HG03108 (cell line): ENCODE results near the gene PELO.
A peak's percentile ranks its signal among the peaks of the same experiment; 100 is the strongest.
"Not testable (repeated sequence)": the region's sequence is repeated elsewhere in the genome, so short reads cannot be mapped to it uniquely, and the experiment has no call there.

ENCODE experiments used
- ATAC-seq: cut with Tn5 transposase; IDR thresholded peaks from one replicate; pipeline ENCODE4 v1.9.1; 2021; ENCODE audit warnings: moderate library complexity; ENCODE audit not compliant: unreplicated experiment

Gene PELO

DNA sequence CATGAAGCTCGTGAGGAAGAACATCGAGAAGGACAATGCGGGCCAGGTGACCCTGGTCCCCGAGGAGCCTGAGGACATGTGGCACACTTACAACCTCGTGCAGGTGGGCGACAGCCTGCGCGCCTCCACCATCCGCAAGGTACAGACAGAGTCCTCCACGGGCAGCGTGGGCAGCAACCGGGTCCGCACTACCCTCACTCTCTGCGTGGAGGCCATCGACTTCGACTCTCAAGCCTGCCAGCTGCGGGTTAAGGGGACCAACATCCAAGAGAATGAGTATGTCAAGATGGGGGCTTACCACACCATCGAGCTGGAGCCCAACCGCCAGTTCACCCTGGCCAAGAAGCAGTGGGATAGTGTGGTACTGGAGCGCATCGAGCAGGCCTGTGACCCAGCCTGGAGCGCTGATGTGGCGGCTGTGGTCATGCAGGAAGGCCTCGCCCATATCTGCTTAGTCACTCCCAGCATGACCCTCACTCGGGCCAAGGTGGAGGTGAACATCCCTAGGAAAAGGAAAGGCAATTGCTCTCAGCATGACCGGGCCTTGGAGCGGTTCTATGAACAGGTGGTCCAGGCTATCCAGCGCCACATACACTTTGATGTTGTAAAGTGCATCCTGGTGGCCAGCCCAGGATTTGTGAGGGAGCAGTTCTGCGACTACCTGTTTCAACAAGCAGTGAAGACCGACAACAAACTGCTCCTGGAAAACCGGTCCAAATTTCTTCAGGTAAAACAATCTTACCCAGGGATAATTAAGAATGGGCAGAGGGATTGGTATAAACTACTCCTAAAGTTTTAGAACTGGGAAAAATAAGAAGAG lies 12.9 kb downstream of the PELO start:
- peak; percentile 34 for ATAC-seq

DNA sequence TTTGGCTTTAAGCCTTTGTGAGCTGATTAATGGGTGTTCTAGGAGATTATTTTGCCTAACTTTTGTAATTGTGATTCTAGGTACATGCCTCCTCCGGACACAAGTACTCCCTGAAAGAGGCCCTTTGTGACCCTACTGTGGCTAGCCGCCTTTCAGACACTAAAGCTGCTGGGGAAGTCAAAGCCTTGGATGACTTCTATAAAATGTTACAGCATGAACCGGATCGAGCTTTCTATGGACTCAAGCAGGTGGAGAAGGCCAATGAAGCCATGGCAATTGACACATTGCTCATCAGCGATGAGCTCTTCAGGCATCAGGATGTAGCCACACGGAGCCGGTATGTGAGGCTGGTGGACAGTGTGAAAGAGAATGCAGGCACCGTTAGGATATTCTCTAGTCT lies 13.6 kb downstream of the PELO start:
- no peak for ATAC-seq

DNA sequence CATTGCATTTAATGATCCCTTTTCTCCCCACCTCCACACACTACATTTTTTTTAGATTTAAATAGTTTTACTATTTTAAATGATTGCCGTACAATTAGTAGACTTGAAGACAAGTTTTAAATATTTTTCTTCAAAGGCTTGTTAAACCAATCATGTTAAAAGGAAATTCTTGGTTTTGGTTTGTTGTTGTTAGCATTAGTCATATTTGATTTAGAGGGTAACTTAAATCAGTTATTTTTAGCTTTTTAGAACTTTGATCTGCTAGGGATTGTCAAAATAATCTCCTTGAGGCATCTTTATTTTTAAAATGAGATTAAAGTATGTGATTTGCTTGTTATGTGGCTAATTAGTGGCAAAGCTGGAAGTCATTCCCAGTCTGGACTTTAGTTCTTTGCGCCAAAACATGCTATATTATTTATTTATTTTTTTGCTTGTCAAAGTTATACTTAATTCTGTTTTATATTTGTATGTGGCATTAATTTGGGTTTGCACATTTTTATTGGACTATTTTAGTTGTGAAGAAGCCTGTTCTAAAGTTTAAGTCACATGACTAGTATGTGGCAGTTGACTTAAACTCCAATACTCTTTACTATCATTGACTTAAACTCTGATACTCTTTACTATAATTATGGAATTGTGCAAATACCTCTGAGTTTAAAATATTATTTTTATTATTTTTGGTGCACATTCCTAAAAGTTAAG lies 14.7 kb downstream of the PELO start:
- no peak for ATAC-seq

DNA sequence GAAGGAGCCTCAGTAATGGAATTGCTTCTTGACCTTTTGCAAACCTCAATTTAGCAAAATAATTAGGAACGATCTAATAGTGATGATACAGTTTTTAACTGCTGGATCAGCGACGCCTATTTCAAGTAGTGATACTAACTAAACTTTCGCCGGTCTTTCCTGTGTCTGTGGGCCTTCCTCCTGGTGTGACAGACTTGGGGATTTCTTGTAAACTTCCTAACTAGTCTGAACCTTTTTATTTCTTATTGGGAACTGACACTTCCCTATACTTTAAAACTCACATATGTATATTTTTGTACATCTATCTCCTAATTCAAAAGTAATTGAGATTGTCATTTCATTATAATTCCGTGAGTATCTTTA lies 15.2 kb downstream of the PELO start:
- ATAC-seq, result no peak

DNA sequence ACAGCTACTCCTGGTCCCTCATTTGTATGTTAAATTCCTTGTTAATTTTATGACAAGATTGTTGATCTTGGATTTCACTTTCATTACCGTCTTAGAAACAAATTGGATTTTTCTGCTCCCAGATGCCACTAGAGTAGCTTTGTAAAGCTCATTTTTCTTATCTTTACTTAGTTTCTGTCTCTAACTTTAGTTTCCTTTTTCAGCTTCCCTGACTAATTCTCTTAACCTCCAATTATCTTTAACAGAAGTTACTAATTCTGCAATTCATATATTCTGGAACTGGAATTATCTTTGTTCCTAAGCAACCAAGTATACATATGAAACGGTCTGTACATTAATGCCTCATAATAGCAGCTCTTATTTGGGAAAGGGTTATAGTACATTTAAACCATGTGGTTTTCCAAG lies 16.7 kb downstream of the PELO start:
- ATAC-seq, result no peak

DNA sequence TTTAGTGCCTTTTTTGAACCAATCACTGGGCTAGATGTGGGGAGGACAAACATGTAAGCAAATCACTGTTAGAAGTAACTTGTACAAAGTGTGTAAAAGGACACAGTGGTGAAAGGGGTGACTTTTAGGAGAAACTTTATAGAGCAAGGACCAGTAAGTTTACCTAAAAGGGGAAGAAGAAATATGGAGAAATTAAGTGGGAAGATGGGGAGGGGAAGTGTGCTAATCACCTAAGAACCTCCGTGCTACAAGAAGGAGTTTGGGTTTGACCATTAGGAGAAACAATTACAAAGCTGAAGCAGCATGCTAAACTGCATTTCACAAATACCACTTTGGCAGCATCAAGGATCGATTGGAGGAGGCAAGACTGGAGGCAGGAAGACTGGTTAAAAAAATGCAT lies 17.3 kb downstream of the PELO start:
- ATAC-seq, result no peak

DNA sequence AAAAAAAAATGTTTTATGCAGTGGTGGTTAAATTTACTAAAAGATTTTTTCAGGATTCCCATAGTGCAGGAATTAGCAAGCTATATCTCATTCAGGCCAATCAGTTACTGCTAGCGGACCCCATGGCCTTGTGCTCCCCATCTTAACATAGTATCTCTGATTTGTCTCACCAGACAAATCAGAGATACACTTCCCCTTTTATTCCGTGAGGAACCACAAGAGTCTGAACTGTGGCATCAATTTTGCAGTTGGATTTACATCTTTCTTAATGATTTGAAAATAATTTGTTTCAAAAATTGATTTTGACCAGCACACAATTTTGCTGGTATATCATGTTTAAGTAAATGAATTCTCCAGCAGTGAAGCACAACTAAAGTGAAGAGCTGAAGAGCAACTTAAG lies 17.9 kb downstream of the PELO start:
- ATAC-seq, result no peak

DNA sequence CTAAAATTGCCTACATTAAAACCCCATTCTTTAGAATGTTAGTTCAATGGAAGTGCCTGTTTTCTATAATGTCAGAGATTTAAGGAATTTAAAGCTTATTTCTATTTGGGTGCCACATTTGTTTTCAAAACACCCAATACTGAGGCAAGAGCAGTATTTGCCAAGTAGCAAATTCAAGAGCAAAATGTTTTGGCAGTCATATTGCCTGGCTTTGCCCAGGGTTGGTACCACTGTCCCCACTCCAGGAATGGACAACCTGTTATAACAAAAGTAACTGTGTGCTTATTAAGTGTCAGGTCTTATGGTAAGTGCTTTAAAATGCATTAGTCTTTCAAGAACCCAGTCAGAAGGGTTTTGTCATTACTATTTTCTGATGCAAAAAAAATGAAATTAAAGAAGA lies 19.3 kb downstream of the PELO start:
- ATAC-seq, result no peak

DNA sequence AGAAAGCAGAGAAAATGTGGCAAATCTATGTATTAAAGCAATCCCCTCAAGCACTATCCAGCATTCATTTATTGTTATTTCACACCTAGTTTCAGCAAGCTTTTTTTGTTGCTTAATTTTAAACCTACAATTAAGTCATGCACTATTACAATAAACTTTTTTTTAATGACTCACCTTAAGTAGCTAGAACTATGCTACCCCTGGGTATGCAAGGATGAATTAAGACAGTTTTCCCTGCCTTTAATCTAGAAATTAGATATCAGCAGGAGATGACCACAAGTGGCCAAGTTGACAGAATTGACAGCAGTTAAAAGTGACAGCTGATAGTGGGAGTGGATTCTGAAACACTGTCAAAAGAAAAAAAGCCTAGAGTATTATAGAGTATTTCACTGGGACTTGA lies 20.0 kb downstream of the PELO start:
- no peak for ATAC-seq

DNA sequence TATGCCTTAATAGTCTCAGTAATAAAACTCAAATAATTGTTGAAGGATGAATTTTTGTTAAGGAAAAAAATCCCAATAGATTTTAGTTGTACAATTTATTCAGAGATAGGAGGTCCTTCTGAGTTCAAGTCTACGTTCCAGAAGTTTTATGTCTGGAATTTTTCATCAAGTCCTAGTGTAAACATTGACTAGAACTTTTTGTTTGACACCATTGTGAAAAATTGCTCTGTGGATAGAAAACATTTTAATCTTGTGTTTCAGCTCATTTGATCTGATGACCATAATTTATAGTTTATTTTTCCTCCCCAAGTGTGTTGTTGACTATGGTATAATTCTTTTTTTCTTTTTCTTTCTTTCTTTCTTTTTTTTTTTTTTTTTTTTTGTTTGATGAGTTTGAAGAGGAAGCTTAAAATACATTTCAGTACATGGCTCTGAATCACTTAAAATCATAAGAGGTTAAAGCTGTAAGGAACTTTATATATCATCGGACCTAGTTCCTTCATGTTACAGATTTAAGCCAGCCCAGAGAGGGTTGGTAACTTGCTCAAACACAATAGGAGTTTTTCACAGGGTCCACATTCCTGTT lies 20.7 kb downstream of the PELO start:
- no peak for ATAC-seq

DNA sequence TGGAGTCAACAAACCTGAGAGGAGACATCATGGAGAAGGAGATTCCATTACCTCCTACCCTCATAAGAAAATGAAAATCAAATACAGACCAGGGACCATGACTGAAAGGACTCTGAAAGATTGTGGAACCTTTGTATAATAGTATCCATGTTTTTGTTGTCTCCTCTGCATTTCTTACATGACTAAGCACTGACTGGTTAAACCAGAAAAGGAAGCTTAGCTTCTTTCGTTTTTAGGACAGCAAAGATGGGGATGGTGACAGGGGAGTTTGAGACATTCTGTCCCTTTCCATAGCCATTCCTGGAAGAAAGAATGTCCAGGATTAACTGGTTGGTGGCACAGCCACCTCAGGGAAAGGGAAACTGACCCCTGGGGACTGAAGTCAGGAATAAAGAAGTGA lies 22.2 kb downstream of the PELO start:
- ATAC-seq, result no peak

DNA sequence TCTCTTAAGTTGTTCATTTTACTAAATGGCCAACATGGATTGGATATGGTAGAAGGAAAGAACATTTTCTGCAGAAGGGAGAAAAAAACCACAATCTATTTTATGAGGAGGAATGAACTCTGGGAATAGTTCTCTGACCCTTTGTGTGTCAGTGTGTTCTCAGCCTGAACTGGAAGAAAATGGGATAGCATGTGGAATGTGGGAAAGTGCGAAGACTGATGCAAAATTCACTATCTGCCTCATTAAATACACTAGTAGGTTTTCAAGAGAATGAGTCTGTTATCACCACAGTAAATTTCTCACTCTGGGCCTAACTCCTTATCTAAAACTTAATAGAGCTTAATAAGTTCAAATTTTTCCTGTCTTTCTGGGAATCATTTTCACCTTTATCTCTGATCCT lies 22.7 kb downstream of the PELO start:
- no peak for ATAC-seq

DNA sequence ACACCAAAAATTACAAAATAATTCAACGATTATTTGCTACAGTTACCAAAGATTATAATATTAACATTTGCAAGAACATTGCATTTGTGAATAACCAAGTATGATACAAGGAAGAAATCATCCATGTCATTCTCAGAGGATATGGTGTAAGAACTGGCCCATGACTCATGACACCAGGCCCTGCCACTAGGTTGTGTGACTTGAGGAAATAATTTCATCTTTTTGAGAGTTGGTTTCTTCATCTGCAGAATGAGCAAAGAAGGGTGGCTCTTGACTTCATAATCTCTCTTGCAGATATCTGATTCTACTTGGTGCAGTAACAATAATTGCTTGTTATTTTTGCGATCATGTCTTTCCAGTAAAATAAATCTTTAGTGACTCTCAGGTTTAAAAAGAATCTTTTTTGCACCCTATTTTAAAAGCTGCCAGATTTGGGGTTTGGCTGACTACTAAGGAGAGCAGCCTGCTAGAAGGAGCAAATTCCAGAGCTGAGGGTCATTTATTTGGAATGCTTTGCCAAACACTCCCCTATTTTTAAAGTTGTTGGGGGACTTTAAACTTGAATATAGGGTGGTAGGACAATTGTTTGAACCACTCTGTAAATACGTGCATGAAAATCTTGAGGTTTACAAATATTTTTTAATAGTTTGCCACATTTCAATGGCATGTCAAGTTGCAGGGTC lies 23.5 kb downstream of the PELO start:
- ATAC-seq, result no peak

DNA sequence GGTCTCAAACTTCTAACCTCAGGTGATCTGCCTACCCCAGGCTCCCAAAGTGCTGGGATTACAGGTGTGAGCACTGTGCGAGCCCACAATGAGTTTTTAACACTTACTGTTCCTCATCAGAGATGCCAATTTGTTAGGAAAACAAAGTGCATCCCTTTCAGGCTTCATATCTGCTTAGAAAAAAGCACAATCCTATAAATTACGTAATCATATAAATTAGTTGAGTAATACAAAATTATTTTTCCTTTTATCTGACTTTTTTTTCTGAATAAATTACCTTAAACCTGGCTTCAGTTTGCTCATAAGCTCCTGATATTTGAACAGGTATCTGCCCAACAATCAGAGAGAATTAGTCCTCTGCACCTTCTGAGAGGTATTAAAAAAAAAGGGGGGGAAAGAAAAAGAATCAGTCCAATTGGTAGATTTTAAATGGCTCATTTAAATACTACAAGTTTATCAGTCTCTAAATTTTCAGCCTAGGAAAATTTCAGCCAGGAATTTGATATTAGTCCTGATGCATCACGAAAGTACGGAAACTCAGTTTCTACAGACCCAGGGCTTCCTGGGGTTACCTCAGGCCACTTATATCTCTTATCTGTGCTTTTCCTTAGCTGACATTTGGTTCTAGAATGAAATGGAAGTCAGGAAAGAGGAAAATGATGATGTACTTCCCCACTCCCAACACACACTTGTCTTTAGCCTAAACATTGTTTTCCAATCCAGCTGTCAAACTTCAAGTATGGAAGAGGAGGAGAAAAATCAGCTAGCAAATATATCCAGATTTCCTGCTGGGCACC lies 26.8 kb downstream of the PELO start:
- ATAC-seq, result no peak

DNA sequence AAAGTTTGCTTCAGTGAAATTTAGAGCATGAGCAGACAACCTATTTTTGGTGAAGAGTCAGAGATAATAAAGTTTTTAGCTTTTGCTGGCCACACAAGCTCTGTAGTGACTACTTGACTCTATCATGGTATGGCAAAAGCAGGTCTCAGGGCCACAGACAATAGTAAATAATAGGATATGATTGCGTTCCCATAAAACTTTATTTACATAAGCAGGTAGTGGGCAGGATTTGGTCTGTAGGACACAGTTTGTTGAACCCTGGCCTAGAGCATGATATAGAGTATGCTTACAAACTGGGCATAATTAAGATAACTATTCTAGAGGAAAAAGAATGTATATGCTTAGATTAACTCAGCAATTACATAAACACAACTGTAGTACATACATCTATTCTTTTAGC lies 30.1 kb downstream of the PELO start:
- ATAC-seq, result no peak

DNA sequence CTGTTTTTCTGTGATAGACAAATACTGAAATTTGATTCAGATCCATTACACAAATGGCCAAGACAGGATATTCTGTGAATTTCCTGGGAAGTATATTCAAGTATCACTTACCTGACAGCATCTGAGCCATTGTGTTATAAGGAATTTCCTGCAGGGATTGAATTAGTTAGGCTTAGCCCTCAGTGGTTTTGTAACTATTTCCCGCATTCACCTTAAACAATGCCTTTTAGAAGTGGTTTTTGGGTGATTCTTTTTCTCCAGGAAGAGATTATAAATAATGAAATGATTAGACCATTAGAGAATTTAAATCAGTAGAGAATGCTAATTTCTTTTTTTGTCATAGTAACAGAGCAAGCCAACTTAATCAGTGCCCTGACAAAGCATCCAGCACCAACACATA lies 30.6 kb downstream of the PELO start:
- no peak for ATAC-seq

DNA sequence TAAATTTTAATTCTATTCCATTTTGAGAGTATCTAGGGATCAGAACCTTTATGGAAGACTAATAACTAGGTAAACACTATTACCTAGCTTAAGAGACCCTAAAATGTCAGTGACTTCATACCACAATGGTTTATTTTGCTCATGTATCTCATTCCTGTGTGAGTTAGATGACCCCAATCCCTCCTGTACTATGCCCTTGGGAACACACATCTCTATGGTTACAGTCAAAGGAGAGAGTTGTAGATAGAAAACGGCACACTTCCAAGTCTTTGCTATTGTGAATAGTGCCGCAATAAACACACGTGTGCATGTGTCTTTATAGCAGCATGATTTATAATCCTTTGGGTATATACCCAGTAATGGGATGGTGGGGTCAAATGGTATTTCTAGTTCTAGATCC lies 31.1 kb downstream of the PELO start:
- not testable (repeated sequence) for ATAC-seq

DNA sequence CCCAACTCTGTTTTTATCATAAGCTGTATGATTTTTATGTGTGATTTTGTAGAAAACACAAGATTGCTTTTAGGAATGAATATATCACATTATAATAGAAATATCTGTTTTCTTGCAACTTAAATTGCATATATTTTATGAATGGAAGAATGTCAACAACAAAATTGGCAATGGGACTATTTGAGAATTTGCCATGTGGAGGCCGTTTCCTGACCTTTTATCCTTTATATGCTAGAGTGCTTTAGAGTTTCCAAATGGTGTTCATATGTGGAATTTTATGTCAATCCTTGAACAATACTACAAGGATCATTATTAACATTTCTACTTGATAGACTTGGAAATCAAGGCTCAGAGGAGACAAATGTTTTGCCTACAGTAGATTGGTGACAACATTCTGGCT lies 34.2 kb downstream of the PELO start:
- ATAC-seq, result no peak

DNA sequence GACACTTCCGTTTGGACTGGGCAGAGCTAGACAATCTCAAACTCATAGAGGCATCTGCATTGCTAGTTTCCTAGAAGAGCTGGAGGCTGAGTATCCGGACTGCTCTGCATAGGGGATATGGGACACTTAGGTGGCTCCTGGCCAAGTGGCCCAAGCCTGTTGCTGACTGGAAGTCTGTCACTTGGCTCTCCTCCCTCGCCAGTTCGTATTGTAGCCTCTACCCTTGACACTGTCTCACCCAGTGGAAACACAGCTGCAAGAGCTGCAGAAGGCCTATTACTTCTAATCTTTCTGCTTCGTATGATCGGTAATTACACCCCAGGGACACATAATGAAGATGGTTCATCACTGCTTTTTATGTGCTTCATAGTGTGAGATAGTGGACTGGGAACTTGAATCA lies 34.7 kb downstream of the PELO start:
- no peak for ATAC-seq

DNA sequence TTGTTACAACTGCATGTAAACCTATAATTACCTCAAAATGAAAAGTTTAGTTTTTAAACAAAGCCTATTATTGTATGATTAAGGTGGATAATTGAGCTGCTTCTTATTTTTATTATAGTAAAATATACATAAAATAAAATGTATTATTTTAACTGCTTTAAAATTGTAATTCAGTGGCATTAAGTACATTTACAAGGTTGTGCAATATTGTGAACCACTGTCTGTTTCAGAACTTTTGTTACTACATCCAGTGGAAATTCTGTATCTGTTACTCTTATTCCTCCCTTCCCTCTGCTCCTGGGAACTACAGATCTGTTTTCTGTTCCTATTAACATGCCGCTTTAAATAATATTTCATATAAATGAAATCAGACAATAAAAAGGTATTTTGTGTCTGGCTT lies 37.1 kb downstream of the PELO start:
- ATAC-seq, result no peak

DNA sequence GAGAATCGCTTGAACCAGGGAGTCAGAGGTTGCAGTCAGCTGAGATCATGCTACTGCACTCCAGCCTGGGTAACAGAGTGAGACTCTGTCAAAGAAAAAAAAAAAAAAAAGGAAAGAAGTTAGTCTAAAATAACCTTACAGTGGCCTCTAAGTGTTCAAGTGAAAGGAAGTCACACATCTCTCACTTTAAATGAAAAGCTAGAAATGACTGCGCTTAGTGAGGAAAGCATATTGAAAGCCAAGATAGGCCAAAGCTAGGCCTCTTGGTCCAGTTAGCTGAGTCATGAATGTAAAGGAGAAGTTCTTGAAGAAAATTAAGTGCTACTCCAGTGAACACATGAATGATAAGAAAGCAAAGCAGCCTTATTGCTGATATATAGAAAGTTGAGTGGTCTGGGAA lies 38.1 kb downstream of the PELO start:
- ATAC-seq, result peak; percentile 89
